Measurements from ENCODE around the gene GSAP. TPM values are rescaled to one million over a fixed set of nuclear protein-coding genes. Genes with fewer than 3 reads are reported as not detected.

The GSAP gene
- total and polyA plus RNA-seq, 2 of the 4 experiments (the other 2 are of a cell fraction) = 1.6 to 1.8 TPM

DNA sequence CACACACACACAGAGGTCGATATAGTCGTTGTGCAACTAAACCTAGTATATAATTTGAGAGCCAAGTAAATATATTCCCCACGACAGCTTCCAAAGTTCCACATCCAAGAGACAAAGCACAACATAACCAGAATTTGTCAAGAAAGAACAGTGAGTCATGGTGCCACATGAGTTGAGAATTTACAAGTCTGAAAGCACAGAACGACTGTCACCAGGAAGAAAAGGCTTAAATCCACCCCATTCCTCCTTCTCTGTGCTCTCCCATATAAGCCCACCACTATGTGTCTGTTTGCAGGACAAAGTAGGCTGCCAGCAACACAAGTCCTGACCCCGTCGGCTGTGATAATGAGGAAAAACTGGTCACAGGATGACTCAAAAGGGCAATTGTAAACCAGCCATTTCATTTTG lies 32.8 kb downstream of the GSAP start:
- H4K20me1 ChIP-seq (ENCODE audit: insufficient read depth, low read length) = no peaks in the 10 kb centered on the region
- dilution Hi-C loops (cut with HindIII; ENCODE audit: low sequenced_read_pairs, unreplicated experiment) = no loop called here
- H2BK15ac ChIP-seq (ENCODE audit: low read depth, low read length) = no peak overlapping the region
- no CpG with 5 or more reads among the region's 6 CpGs for WGBS, 2 experiments (ENCODE audit: extremely low coverage in 2 of 2, insufficient read length in 1 of 2)
- ChIA-PET POLR2A (ENCODE audit: unreplicated experiment) (no interaction called here), CTCF (no interaction called here)
- H2AK5ac ChIP-seq (ENCODE audit: low read depth, low read length) = no peak overlapping the region
- 0 out of 2 replicates have a peak, but pooled peaks cover 2% of the 10 kb centered on the region for H3K4me1 ChIP-seq (ENCODE audit: control insufficient read depth, insufficient read depth, low read length)
- no peak overlapping the region for H2BK20ac ChIP-seq (ENCODE audit: low read depth, low read length)
- H4K91ac ChIP-seq (ENCODE audit: insufficient read depth, low read depth, low read length) = no peak overlapping the region
- no peaks in the 10 kb centered on the region for H3K36me3 ChIP-seq (ENCODE audit: control insufficient read depth, insufficient read depth, low read length)
- no peak overlapping the region for H2BK5ac ChIP-seq (ENCODE audit: low read depth, low read length, poor library complexity, severe bottlenecking)
- H3K9ac ChIP-seq (ENCODE audit: low read depth, low read length) = no peak overlapping the region
- H2AFZ ChIP-seq (replicated peaks; ENCODE audit: low read length, poor library complexity) = no peak overlapping the region
- BruUV-seq (replicated peaks) = no TSS peak
- no peak overlapping the region for H3K14ac ChIP-seq (replicated peaks; ENCODE audit: low read depth, low read length)
- DNase-seq = peak; percentile 22
- no peaks in the 10 kb centered on the region; the same call in 1 of the 2 replicates for H3K9me1 ChIP-seq (ENCODE audit: insufficient read depth, low read length)
- no peak overlapping the region for H3K4ac ChIP-seq (ENCODE audit: low read depth, low read length)
- H4K5ac ChIP-seq (ENCODE audit: low read depth, low read length) = no peak overlapping the region
- H3K56ac ChIP-seq (ENCODE audit: extremely low read depth, insufficient read depth, low read length) = no peak overlapping the region
- ATAC-seq (ENCODE audit: low read depth) = no peak
- no peak for TF ChIP-seq MXI1 (IDR thresholded peaks at IDR 0.05; ENCODE audit: borderline replicate concordance, low read depth, low read length)
- no peak for TF ChIP-seq BHLHE40 (IDR thresholded peaks at IDR 0.05; ENCODE audit: low read depth, low read length)
- TF ChIP-seq, protein P1, sequence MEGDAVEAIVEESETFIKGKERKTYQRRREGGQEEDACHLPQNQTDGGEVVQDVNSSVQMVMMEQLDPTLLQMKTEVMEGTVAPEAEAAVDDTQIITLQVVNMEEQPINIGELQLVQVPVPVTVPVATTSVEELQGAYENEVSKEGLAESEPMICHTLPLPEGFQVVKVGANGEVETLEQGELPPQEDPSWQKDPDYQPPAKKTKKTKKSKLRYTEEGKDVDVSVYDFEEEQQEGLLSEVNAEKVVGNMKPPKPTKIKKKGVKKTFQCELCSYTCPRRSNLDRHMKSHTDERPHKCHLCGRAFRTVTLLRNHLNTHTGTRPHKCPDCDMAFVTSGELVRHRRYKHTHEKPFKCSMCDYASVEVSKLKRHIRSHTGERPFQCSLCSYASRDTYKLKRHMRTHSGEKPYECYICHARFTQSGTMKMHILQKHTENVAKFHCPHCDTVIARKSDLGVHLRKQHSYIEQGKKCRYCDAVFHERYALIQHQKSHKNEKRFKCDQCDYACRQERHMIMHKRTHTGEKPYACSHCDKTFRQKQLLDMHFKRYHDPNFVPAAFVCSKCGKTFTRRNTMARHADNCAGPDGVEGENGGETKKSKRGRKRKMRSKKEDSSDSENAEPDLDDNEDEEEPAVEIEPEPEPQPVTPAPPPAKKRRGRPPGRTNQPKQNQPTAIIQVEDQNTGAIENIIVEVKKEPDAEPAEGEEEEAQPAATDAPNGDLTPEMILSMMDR (conservative IDR thresholded peaks at IDR 0.05; ENCODE audit: low read depth, low read length) = no peak
- TF ChIP-seq MAZ (IDR thresholded peaks at IDR 0.05; ENCODE audit: borderline replicate concordance, low read depth, low read length) = no peak
- 0 out of 2 replicates have a peak, but pooled peaks have one; percentile 1 for TF ChIP-seq CEBPB (IDR thresholded peaks at IDR 0.05; ENCODE audit: low read depth, low read length)
- no peak for TF ChIP-seq CHD1 (IDR thresholded peaks at IDR 0.05; ENCODE audit: low read depth, low read length)
- TF ChIP-seq, protein P2, sequence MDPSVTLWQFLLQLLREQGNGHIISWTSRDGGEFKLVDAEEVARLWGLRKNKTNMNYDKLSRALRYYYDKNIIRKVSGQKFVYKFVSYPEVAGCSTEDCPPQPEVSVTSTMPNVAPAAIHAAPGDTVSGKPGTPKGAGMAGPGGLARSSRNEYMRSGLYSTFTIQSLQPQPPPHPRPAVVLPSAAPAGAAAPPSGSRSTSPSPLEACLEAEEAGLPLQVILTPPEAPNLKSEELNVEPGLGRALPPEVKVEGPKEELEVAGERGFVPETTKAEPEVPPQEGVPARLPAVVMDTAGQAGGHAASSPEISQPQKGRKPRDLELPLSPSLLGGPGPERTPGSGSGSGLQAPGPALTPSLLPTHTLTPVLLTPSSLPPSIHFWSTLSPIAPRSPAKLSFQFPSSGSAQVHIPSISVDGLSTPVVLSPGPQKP (IDR thresholded peaks at IDR 0.05; ENCODE audit: borderline replicate concordance, low read depth, low read length) = no peak
- TF ChIP-seq RCOR1 (IDR thresholded peaks at IDR 0.05; ENCODE audit: insufficient replicate concordance, low read length) = no peak
- no peak for TF ChIP-seq POLR2A (IDR thresholded peaks at IDR 0.05; ENCODE audit: low read depth, low read length)
- peak overlapping the region; percentile 65 for H2AK9ac ChIP-seq (replicated peaks; ENCODE audit: low read depth, low read length, poor library complexity)
- no peak overlapping the region for H2BK120ac ChIP-seq (ENCODE audit: low read depth, low read length)
- intact Hi-C loops (cut with micrococcal nuclease) = no loop called here
- H3K18ac ChIP-seq (ENCODE audit: low read depth, low read length) = no peak overlapping the region
- H4K8ac ChIP-seq (ENCODE audit: low read depth in 2 of 2, low read length in 2 of 2) = no peak overlapping the region
- no peaks in the 10 kb centered on the region for H3K79me1 ChIP-seq (ENCODE audit: low read depth in 1 of 2, low read length in 2 of 2)
- peak overlapping the region; percentile 21; the same call in 1 of the 2 replicates for H3K23ac ChIP-seq (ENCODE audit: low read depth, low read length)
- H3K4me2 ChIP-seq (ENCODE audit: low read depth, low read length) = no peak overlapping the region
- no peaks in the 10 kb centered on the region for H3K27me3 ChIP-seq (ENCODE audit: control insufficient read depth, insufficient read depth, low read length)
- no peak overlapping the region for H3K4me3 ChIP-seq (ENCODE audit: insufficient read depth, low read depth, low read length)
- in situ Hi-C loops (cut with MboI; ENCODE audit: low sequenced_read_pairs) = no loop called here
- H3K9me3 ChIP-seq (ENCODE audit: control insufficient read depth, insufficient read depth, low read length) = no peaks in the 10 kb centered on the region
- no peak overlapping the region for H3K27ac ChIP-seq (ENCODE audit: insufficient read depth, low read length)

Measured in IMR-90 (cell line).